Kidney tubule cell (primary cell): ENCODE data around the gene PMPCA.

Experiments used
- DNase-seq: peaks from one replicate; pipeline ENCODE4 v3.0.0-alpha.2; 2018; ENCODE audit warnings: low spot score

PMPCA gene

DNA sequence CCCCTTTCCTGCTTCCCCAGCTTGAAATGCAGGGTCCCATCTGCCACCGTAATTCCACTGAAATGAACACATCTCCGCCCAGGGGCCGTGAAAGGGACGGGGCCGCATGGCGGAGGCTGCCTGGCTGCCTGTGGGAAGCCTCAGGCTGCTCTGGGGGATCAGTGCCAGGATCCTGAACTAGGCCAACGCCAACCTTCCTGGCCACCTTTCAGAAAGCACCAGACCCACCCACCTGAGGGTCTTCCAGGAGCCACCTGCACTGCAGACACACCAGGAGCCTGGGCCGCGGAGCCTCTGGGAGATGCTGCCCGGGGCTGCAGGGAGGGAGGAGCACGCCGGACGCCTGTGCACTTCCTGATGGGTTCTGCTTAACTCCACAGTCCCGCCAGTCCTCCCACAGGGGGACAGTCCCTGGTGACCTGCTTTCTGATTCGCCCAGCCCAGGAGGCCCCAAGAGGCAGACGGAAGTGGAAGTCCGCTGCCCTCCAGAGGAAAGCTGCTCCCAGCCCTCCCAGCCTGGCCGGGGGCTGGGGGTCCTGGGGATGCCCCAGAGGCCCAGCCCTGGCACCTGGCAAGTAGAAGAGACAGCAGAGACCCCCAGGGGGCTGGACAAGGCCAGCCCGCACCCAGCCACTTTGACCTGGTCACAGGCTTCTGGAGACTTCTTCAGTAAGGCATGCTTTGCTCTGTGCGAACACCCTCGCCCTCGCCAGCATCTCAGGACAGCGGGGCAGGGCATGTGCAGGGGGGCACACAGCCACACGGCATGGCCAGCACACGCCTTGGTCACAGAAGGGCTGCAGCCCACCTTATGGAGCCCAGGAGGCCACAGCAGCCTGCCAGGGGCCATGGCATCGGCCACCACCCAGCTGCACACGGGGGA lies 36.9 kb upstream of the PMPCA start, which contains the start of gene CARD9:
Gene CARD9 (minus strand): TSS at position 370 of the 883 bp plus-strand sequence. CDS start 1,591 bp downstream, outside the sequence.
- DNase-seq: no peak

DNA sequence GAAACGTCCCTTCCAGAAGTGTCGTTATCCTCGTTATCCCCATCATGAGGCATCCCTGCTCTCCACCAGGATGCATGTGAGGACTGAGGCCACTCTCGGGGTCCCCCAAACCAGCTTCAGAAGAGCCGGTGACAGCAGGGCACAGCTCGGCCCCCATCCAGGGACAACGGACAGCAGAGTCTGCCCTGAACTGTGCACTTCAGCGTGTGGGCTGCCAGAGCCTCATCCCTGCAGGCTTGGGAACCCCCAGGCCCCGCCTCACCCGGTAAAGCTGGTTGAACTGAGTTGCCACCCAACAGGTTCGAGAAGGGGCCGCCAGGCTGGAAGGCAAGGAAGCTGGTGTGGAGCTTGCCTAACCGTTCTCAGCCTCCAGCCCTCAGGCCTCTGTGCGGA lies 36.3 kb upstream of the PMPCA start:
- DNase-seq: no peak

DNA sequence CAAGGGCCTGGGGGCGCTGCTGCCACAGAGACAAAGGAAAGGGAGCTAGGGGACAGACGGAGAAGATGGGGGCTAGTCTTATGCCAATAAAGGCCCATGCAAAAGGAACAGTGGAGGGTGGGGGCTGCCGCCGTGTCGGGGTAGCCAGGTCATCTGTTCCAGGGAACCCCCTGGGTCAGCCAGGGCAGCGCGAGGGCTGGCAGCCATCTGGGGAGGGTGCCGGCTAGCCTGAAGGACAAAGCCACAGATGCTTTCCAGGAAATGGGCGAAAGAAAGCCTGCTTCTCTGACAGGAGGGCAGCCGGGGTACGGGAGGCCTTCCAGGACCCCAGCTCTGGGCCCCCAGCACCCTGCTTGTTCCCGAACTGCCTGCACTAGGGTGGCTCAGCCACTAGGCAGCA lies 35.4 kb upstream of the PMPCA start:
- DNase-seq: no peak

DNA sequence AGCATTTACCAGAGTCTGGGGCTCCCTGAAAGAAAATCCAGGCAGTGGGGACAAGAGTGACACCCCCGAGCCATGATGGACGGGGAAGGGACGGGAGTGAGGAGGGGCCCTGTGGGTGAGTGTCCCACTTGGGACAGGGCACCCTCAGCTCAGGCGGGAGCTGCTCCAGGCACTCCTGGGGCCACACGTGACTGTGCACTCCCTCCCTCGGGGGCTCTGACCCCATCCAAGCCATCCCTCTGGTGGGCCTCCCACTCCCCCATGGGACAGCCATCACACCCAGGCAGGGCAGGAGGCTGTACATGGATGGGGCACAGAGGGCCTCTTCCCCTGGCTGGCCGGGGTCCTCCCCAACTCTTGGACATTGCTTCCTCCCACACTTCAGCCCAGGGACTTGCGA lies 34.0 kb upstream of the PMPCA start:
- no peak for DNase-seq

DNA sequence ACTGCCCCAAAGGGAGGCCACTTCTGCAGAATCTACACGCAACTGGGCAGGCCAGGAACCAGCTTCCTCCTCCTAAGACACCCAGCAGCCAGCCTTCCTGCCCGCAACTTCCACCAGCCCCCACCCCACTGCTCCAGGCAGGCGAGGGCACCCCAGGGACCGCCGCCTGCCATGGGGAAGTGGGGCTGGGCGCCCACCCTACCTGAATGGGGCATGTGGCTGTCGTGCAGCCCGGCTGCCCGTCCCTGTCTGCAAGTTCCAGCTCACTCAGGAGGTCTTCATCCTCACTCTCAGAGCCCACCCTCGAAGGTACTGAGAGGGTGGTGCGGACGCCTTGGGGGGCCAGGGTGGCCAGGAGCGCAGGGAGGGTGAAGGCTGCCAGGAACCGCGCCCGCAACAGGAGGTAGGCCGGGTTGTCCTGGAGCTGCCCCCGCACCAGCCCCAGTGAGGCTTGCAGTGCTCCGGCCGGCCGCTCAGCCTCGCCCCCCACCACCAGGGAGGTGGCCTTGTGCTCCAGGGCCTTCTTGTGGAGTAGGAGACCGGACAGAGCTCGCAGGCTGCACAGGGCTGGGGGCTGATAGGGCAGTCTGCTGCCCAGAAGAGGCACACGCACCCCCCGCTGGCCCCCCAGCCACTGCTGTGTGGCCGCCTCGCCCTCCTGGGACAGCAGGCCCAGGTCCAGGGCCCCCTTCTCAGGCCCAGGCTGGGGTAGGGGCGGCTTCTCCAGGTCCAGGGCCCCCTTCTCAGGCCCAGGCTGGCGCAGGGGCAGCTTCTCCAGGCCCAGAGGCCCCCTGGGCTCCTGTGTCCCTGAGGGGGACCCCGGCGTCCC lies 32.9 kb upstream of the PMPCA start:
- DNase-seq: no peak

DNA sequence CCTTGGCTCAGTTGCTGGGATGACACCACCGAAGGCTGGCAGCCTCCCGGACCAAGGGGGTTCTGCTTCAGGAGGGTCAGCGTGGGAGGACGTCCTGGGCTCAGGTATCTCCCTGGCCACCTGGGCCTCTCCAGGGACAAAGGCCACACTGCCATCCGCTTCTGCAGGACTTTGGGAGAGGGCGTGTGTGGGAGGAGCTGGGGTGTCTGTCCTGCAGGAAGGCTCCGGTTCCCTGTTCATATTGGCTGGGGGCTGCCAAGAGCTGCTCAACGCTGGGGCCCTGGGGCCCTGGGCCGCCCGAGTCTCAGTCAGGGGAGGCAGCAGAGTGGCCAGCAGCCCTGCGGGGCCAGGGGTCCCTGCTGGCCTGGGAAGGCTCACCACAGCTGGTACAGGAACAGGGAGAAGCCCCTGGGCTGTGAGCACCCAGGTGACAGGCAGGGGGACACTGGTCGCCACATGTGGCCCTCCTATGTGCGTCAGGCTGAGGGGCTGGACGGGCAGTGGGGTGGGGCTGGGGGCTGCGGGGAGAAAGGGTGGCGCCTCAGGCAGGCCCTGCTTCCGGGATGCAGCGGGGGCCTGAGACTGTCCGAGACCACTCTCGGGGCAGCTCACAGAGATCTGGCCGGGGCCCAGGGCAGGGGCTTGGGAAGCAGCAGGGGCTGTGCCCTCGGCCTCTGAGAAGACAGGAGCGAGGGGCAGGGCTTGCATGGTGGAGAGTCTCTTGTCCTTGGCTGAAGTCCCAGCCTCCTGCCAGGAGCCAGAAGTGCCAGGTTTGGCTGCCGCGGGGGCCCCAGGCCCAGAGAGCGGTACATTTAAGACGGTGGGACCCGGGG lies 32.1 kb upstream of the PMPCA start:
- DNase-seq: no peak

DNA sequence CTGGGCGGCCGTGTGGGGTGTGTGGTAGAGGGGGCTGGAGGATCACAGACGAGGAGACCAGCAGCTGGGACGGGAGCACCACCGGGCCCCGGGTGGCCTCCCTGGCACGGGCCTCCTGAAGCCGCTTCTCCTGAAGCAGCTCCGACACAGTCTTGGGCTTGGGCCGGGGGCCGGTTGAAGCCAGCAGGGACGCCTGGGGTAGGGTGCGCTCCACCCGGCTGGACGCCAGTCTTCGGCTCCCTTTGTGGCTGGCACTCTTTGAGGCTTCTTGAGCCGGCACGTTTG lies 31.5 kb upstream of the PMPCA start:
- no peak for DNase-seq

DNA sequence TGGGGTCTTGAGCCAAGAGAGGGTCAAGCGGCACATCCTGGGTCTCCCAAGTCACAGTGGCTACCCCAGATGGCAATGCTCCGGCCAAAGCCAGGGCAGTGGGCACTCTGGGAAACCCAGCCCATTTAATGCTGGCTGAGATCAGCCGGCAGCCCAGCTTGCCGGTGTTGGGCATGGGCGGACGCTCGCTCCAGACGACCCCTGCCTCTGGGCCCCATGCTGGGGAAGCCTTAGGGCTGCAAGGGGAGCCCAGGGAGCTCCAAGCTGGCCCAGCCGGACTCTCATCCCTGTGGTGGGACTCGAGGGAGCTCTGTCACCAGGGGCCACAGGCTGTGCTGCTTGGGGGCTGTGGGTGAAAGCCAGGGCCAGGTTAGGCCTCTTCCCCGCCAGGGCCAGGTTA lies 31.1 kb upstream of the PMPCA start:
- DNase-seq: no peak

DNA sequence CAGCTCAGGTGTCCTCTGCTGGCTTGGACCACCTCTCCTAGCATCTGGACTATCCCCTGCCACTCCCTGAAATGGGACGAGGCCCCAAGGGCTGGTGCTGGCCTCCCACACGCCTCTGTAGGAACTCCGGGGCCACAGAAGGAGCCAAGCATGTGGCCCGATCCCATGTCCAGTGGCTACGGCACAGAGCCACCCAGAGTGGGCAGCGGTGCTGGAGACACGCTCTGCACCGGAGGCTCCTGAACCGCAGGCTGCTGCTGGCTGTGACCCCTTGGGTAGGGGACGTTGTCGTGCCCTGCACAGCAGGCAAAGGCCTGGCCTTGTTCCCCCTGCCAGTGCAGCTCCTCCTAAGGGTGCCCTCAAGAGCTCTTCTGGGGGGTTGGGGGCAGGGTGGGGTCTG lies 30.6 kb upstream of the PMPCA start:
- DNase-seq: no peak

DNA sequence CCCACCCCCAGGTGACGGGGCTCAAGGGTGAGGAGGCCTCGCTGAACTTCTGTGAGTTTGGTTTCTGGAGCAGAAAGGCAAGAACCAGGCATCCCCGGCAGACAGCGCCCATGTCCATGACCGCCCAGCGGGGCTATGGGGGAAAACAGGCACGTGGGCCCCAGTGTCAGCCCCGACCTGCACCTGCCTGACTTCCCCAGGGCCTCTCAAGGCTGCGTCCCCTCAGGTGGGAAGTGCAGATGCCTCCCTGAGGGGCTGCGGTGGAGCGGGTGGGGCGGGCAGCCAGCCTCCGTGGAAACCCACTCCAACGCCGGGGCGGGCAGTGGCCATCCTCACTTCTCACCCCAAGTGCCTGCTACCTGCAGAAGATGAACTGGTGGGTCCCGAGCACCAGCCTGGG lies 30.1 kb upstream of the PMPCA start:
- no peak for DNase-seq

DNA sequence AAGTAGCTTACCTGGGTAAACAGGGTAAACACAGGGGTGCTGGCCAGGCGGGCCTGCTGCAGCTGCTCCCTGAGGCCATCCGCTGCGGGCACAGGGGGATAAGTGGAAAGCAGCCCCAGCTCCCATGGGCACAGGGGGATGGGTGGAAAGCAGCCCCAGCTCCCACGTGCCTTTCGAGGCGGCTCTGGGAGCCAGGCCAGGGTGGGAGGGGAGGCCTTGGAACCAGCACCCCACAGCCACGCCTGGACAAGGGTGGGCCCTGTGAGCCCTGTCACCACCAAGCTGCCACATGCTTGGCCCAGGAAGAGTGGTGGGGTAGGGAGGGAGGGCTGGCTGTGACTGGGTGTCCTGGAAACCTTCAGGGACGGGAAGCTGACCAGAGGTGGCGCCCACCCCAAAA lies 29.1 kb upstream of the PMPCA start:
- DNase-seq: no peak

DNA sequence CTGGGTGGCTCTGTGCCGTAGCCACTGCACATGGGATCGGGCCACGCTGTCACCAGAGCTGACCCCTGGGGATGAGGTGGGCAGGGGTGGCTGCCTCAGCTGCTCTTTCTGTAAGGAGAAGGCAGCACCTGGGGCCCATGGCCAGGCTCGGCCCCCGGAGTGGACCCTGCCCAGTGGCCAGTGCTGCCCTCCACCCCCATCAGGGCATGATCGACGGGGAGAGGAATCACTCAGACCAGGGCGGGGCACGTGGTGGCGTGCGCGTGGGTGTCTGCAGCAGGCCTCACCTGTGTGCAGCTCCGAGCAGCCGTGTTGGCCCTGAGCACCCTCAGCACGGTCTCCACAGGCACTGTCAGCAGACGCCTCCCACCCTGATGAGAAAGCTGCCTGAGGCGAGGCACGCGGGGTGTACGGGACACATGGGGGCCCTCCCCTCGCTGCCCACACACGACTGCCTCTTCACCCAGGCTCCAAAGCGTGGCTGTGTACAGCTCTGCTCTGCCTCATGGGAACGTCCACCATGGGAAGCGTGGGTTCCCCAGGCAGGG lies 28.4 kb upstream of the PMPCA start:
- DNase-seq: no peak

DNA sequence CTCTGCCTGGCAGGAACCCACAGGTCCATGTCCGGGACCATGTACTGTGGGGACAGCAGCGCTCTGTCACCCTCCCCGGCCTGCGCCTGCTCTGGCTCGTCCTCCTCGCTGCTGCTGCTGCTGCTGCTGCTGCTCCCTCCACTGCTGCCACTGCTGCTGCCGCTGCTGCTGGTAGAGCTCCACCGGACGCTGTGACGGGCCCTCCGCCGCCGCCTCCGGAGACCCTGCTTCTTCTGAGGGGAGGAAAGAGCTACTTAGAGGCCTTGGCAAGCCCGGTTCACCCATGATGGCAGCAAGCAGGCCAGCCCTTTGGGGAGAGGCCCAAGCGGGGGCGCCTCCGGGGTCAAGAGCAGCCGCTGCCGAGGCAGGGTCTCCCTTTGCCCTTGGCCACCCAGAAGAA lies 27.0 kb upstream of the PMPCA start:
- DNase-seq: no peak

DNA sequence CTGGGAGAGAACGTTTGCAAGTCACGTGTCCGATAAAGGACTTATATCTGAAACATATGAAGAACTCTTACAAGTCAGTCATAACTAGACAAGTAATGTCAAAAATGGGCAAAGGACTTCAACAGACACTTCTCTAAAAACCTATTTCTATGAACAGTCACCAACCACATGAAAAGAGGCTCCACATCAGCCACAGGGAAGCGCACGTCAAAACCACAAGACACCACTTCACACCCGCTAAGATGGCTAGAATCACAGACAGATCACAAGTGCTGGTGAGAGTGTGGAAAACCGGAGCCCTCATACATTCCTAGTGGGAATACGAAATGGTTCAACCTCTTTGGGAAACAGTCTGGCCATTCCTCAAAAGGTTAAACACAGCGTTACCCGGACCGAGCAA lies 25.4 kb upstream of the PMPCA start:
- DNase-seq: no peak

DNA sequence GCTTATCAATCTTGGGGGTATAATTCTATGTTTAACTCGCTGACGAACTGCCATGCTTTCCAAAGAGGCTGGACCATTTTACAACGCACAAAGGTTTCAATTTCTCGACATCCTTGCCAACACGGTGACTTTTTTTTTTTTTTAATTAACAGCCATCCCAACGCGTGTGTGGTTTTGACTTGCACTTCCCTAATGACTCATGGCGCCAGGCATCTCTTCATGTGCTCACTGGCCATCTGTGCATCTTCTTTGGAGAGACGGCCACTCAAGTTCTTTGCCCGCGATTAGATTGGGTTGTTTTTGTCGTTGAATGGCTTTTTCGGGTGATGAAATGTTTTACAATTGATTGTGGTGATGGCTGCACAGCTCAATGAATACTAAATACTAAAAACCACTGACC lies 24.4 kb upstream of the PMPCA start:
- DNase-seq: no peak

DNA sequence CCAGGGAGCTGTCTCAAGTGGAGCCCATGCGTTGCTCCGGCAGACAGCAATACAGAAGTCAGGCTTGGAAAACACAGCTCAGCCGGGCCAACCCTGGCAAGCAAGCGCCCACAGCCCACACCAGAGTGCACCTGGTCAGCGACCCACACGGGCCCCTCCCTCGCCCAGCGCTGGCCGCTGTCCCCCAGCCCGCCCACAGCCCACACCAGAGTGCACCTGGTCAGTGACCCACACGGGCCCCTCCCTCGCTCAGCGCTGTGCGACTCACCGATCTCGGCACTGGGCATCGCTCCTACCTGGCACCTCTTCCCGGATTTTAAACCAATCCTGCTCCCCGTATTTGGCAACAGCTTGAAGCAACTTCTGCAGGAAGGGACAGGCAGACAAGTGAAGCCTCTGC lies 23.2 kb upstream of the PMPCA start:
- DNase-seq: no peak

DNA sequence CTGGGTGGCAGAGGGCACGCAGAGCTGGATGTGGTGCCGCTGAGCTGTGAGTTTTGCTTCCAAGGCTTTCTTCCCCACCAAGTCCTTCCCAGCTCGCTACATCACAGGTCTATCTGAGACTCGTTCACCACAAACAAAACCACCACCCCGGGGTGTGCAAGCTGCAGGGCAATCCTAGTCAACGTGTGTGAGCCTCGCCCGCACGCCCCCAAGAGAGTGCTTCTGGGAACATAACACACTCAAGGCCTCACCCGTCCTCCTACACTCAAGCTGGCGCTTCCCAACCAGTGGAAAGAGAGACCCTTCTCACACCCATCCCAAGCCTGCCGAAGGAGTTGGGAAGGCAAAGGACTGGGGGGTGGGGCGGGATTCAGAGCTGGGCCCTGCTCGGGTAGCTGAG lies 21.1 kb upstream of the PMPCA start:
- DNase-seq: no peak

DNA sequence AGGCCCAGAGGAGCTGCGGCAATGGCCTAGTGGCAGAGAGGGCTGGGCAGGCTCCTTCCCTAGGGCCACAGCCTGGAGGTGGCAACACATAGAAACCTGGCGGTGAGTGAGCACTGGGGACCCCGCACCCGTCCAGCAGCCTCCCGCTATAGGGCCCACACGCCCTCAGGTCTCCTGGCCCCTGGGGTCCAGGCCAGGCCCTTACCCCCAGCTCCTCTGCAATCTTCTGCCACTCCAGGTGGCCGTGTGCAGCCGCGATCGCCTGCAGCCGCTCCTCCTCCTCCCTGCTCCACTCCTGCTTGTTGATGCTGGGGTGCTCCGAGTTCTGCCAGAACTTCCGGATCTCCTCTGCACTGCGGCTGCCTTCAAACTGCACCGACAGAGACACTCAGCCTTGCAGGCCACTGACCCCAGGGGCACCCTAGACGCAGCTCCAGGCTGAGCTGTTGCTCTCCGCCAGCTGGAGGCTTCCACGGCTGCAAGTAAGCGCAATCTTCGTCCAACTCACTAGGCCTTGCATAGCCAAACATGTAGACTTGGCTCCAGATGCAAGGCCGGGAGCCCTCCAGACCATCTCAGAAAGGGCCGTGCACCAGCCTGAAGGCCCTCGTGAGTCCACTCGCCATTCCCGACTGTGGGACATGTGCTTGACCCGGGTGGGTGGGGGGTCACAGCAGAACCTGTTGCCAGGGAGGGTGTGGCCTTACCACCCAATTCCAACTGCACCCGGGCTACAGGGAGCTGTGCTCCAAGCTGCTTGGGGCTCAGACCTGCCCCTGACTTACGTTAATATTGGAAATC lies 18.5 kb upstream of the PMPCA start:
- DNase-seq: no peak

DNA sequence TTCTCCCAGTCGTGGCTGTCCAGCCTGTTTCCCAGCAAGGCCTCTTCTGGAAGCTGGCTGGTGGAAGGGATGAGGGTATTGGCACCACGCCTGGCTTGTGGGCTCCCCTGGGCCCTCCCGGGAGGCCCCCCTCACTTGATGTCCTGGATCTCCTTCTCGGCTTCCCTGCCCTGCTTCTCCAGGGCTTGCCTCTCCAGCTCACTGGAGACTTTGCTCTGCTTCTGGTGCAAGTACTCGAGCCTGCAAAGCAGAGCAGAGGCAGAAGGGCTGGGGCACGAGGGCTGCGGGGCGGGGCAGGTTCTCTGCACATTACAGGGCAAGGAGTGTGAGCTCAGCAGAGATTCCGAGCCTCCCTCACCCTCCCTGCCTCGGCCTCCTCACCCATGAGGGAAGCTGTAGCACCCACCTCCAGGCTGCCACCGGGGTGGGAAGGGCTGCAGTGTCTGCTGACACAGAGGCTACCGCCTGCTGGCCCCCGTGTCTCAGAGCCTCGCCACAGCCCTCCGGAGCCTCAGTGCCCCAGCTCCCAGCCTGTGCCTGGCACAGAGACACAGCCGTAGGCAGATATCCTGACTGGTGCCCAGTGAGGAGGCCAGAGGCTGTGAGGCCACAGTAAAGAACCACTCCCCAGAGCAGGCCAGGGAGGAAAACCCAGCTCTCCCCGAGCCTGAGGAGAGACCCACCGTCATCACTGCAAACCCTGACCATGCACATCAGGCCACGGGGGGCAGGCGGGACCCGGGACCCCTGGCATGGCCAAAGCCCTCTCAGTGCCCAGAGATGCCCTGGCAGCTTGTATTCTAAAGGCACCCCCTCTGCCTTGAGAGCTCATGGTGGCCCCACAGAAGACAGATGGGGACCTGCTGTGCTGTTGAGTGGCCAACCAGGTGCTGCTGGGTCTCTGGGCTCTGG lies 17.7 kb upstream of the PMPCA start:
- no peak for DNase-seq

DNA sequence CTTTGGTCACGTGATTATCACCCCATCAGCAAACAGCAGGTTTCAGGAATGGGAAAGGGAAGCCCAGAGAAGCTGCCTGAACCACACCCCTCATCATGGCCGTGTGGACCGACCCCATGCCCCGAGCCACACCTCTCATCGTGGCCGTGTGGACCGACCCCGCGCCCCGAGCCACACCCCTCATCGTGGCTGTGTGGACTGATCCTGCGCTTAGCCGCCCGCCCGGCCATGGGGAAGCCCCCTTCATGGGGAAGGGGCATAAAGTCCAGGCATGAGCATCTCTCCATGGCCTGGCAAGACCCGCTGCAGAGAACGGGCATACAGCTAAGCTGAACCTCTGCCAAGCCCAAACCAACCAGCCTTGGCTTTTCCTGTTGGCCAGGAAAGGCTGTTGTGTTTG lies 16.9 kb upstream of the PMPCA start:
- DNase-seq: no peak
